HepG2 (cell line): ENCODE measurements around the gene MST1R. TPM values are rescaled to one million over a fixed set of nuclear protein-coding genes. Genes with fewer than 3 reads are reported as not detected.

Experiments used
- ATAC-seq: fragments of 200-7000 bp; cut with Tn5 transposase; 3 replicates; pipeline ENCODE4 v1.9.1; 2020; ENCODE audit warnings: mild to moderate bottlenecking, moderate library complexity
- BruUV-seq: library from RNA; stranded (reverse); fragments of 400-500 nt; replicated peaks from 2 replicates; lab custom pipeline; 2021; lab: Mats Ljungman, UMichigan
- CTCF ChIA-PET: fragments of 300-600 bp; formaldehyde crosslinking; extraction: SDS; loops from one replicate; lab custom pipeline; 2021; ENCODE audit warnings: low total read pairs, inconsistent platforms, low intra/inter-chr PET ratio; lab: Yijun Ruan, JAX
- POLR2A ChIA-PET: fragments of 350-600 bp; sonication (Branson Sonifier 250); formaldehyde crosslinking; loops from one replicate; lab custom pipeline; 2020; ENCODE audit warnings: antibody characterized with exemption, inconsistent platforms; lab: Yijun Ruan, JAX
- DNase-seq: peaks from one replicate; pipeline ENCODE4 v3.0.0-alpha.2; 2015; ENCODE audit warnings: low spot score
- FAIRE-seq: peaks from 3 replicates; lab custom pipeline; 2011; peaks lifted over from hg19 to GRCh38; lab: Jason Lieb, UNC
- H2AFZ ChIP-seq: one replicate; pipeline ENCODE4 v1.6.1; 2011; ENCODE audit warnings: low read length, inconsistent platforms
- H3K27ac ChIP-seq: fragments of 300-600 bp; 3 replicates; pipeline ENCODE4 v1.8.0; 2011; ENCODE audit warnings: mixed run types, mild to moderate bottlenecking, mixed read lengths, low read length, inconsistent platforms; ENCODE audit not compliant: insufficient read depth; ENCODE audit errors: extremely low read length
- H3K27me3 ChIP-seq, 2 experiments: fragments of 200-600 bp in 1 of 2; 2 replicates in 1 of 2; 3 replicates in 1 of 2; pipeline versions ENCODE4 v1.6.0 to v1.8.0; 2011; ENCODE audit warnings: low read length in 2 of 2, mild to moderate bottlenecking in 2 of 2, moderate library complexity in 2 of 2, inconsistent platforms in 1 of 2; ENCODE audit not compliant: insufficient read depth in 2 of 2, control insufficient read depth in 1 of 2
- H3K36me3 ChIP-seq, 2 experiments: fragments of 200-600 bp in 1 of 2; replicated peaks in 1 of 2; 2 replicates in 1 of 2; 3 replicates in 1 of 2; pipeline versions ENCODE4 v1.5.1 to v1.8.0; 2011; ENCODE audit warnings: low read length in 2 of 2, inconsistent platforms in 1 of 2; ENCODE audit not compliant: insufficient read depth in 2 of 2, control insufficient read depth in 1 of 2
- H3K4me1 ChIP-seq: 2 replicates; pipeline ENCODE4 v1.5.1; 2012; ENCODE audit warnings: low read length, inconsistent platforms; ENCODE audit not compliant: insufficient read depth
- H3K4me2 ChIP-seq: 2 replicates; pipeline ENCODE4 v1.6.0; 2011; ENCODE audit warnings: low read depth, low read length, inconsistent platforms
- H3K4me3 ChIP-seq, 3 experiments: fragments of 200-600 bp in 1 of 3; sonication (generic), shearing (Covaris generic) in 1 of 3; replicated peaks in 1 of 3; 2 replicates each; pipeline ENCODE4 v1.5.1; 2011 to 2016; ENCODE audit warnings: low read length in 3 of 3, inconsistent platforms in 2 of 3, low read depth in 2 of 3, mild to moderate bottlenecking in 2 of 3, control low read depth in 1 of 3, mixed read lengths in 1 of 3; ENCODE audit not compliant: insufficient read depth in 1 of 3
- H3K79me2 ChIP-seq: one replicate; pipeline ENCODE4 v1.6.1; 2011; ENCODE audit warnings: low read length, inconsistent platforms; ENCODE audit not compliant: insufficient read depth
- H3K9ac ChIP-seq: 2 replicates; pipeline ENCODE4 v1.6.0; 2011; ENCODE audit warnings: mild to moderate bottlenecking, low read depth, low read length, inconsistent platforms; ENCODE audit not compliant: insufficient read depth
- H3K9me3 ChIP-seq: 2 replicates; pipeline ENCODE4 v1.5.1; 2012; ENCODE audit warnings: mild to moderate bottlenecking, low read length
- H4K20me1 ChIP-seq: 2 replicates; pipeline ENCODE4 v1.6.0; 2011; ENCODE audit warnings: inconsistent platforms, mild to moderate bottlenecking, low read length, moderate library complexity; ENCODE audit not compliant: insufficient read depth
- CREB1 ChIP-seq, 2 experiments: fragments of 450-650 bp in 1 of 2; IDR thresholded peaks; 2 replicates each; pipeline ENCODE4 v1.6.1; 2016 to 2017; ENCODE audit warnings: control low read depth in 1 of 2, mild to moderate bottlenecking in 1 of 2, missing compliant biosample characterization in 1 of 2, missing genetic modification characterization in 1 of 2
- RAD21 ChIP-seq: fragments of 450-650 bp; formaldehyde crosslinking; IDR thresholded peaks from 2 replicates; pipeline ENCODE4 v1.5.0; 2020; ENCODE audit warnings: mild to moderate bottlenecking
- RFX3 ChIP-seq: IDR thresholded peaks from 2 replicates; pipeline ENCODE4 v1.6.1; 2016; ENCODE audit warnings: missing biosample characterization, missing genetic modification reagents
- SOX5 ChIP-seq: IDR thresholded peaks from 2 replicates; pipeline ENCODE4 v1.6.1; 2016; ENCODE audit warnings: borderline replicate concordance
- SOX6 ChIP-seq, 2 experiments: fragments of 450-650 bp in 1 of 2; sonication (generic) in 1 of 2; formaldehyde crosslinking in 1 of 2; IDR thresholded peaks; 2 replicates each; pipeline versions ENCODE4 v1.4.0 to v1.6.1; 2017 to 2020; ENCODE audit warnings: antibody characterized with exemption in 1 of 2, mild to moderate bottlenecking in 1 of 2, missing genetic modification reagents in 1 of 2
- TCF7 ChIP-seq: sonication (generic); IDR thresholded peaks from 2 replicates; pipeline ENCODE4 v1.6.1; 2016; ENCODE audit warnings: antibody characterized with exemption, low read depth
- TFAP4 ChIP-seq: sonication (generic); IDR thresholded peaks from 2 replicates; pipeline ENCODE4 v1.6.1; 2016; ENCODE audit warnings: low read depth, borderline replicate concordance
- THAP9 ChIP-seq: sonication (generic); formaldehyde crosslinking; IDR thresholded peaks from 2 replicates; pipeline ENCODE4; 2020; ENCODE audit warnings: missing genetic modification reagents, mild to moderate bottlenecking, borderline replicate concordance
- WIZ ChIP-seq: sonication (generic); formaldehyde crosslinking; IDR thresholded peaks from 2 replicates; pipeline ENCODE4 v1.5.1; 2020; ENCODE audit warnings: mild to moderate bottlenecking, missing genetic modification reagents
- ZBTB38 ChIP-seq: sonication (generic); formaldehyde crosslinking; IDR thresholded peaks from 2 replicates; pipeline ENCODE4 v1.5.1; 2020; ENCODE audit warnings: mild to moderate bottlenecking, missing genetic modification reagents
- ZBTB43 ChIP-seq: sonication (generic); formaldehyde crosslinking; conservative IDR thresholded peaks from 2 replicates; pipeline ENCODE4 v1.4.0; 2020; ENCODE audit warnings: missing genetic modification reagents
- ZFX ChIP-seq: sonication (generic); formaldehyde crosslinking; IDR thresholded peaks from 2 replicates; pipeline ENCODE4 v1.4.0; 2020; ENCODE audit warnings: mild to moderate bottlenecking, low read depth, missing genetic modification reagents, moderate library complexity
- ZMYM3 ChIP-seq: sonication (generic); formaldehyde crosslinking; IDR thresholded peaks from 2 replicates; pipeline ENCODE4 v1.5.1; 2020; ENCODE audit warnings: mild to moderate bottlenecking, missing genetic modification reagents
- ZNF343 ChIP-seq: sonication (generic); formaldehyde crosslinking; IDR thresholded peaks from 2 replicates; pipeline ENCODE4 v1.4.0; 2020; ENCODE audit warnings: mild to moderate bottlenecking, missing genetic modification reagents
- ZNF354B ChIP-seq: sonication (generic); formaldehyde crosslinking; IDR thresholded peaks from 2 replicates; pipeline ENCODE4 v1.8.0; 2022; ENCODE audit warnings: mild to moderate bottlenecking, missing genetic modification reagents
- ZNF446 ChIP-seq: sonication (generic); formaldehyde crosslinking; IDR thresholded peaks from 2 replicates; pipeline ENCODE4 v1.5.0; 2020; ENCODE audit warnings: mild to moderate bottlenecking, missing genetic modification reagents
- ZNF589 ChIP-seq: sonication (generic); formaldehyde crosslinking; conservative IDR thresholded peaks from 2 replicates; pipeline ENCODE4 v1.8.0; 2022; ENCODE audit warnings: mild to moderate bottlenecking, moderate library complexity, missing genetic modification reagents
- ZNF598 ChIP-seq: sonication (generic); formaldehyde crosslinking; IDR thresholded peaks from 2 replicates; pipeline ENCODE4 v1.5.1; 2020; ENCODE audit warnings: mild to moderate bottlenecking, missing genetic modification reagents, borderline replicate concordance
- WGBS: methylation state at CpG from one replicate; pipeline ENCODE4 v1.1.6; 2017; ENCODE audit warnings: low lambda C conversion rate; 5-methylcytosine and 5-hydroxymethylcytosine counted together
- in situ Hi-C: cut with HindIII; loops from 2 replicates; pipeline ENCODE4 v1.10.0; 2017; ENCODE audit warnings: low pct_unique_long_range_greater_than_20kb; ENCODE audit not compliant: extremely low pct_ligation_motif_present
- intact Hi-C: fragments of 100-400 bp; cut with micrococcal nuclease; formaldehyde crosslinking; loops from one replicate; pipeline ENCODE4 v1.10.0; 2022; ENCODE audit not compliant: unreplicated experiment
- polyA plus RNA-seq, 8 experiments: library from polyadenylated mRNA; depleted of rRNA in 3 of 8; stranded (reverse) in 7 of 8; unstranded in 1 of 8; fragments of >200 nt; fragmentation: Illumina TruSeq in 4 of 8; extraction: Trizol in 4 of 8; gene quantifications; 2 replicates each; pipeline versions ENCODE4 v1.2.1 to v1.2.3, GENCODE V29; 2011 to 2016; ENCODE audit warnings: low read depth in 4 of 8, missing spikeins in 1 of 8, mixed read lengths in 1 of 8; ENCODE audit not compliant: insufficient read depth in 1 of 8
- total RNA-seq, 5 experiments: library from RNA; depleted of rRNA; stranded (reverse); fragments of >200 nt; fragmentation: Illumina TruSeq; extraction: Trizol; gene quantifications; 2 replicates each; pipeline ENCODE4 v1.2.3, GENCODE V29; 2016; ENCODE audit warnings: low read depth in 1 of 5

The MST1R gene
- total and polyA plus RNA-seq, 2 of the 13 experiments (the other 11 are each of a cell fraction or from before 2014, with no cell fraction given) = 0.11 to 0.77 TPM

- 0 out of 2 replicates have a peak, but pooled peaks have one; percentile 32 for TF ChIP-seq ZNF343 (CRISPR knock-in tag)
- 0 out of 2 replicates have a peak, but pooled peaks have one; percentile 48 for TF ChIP-seq ZMYM3 (CRISPR knock-in tag)
- no peak for TF ChIP-seq ZBTB43 (CRISPR knock-in tag)
Observed at GRCh38 chr3:49928481-49929017, 24.9 kb upstream of the MST1R start (continued).

- DNase-seq = peak; percentile 47
- Histone ChIP-seq H3K4me1 (peaks cover 59% of the 10 kb centered on the region), H3K79me2 (no peaks in the 10 kb centered on the region), H3K27ac (peak overlapping the region; percentile 30), H3K4me3 (peak overlapping the region in 1 of 3 experiments; percentile 83; a peak in 1 of 6 replicates), H3K9ac (no peak overlapping the region), H4K20me1 (no peaks in the 10 kb centered on the region), H3K4me2 (peak overlapping the region; percentile 85), H3K9me3 (no peaks in the 10 kb centered on the region), H3K36me3 (no peaks in the 10 kb centered on the region), H3K27me3 (no peaks in the 10 kb centered on the region), H2AFZ (no peak overlapping the region)
- POLR2A ChIA-PET = interaction anchor here (3.0 kb wide), 1 partner anchor 12 kb away, joined by 93 read pairs; the partner anchor contains the start of gene RBM6
- CTCF ChIA-PET = no interaction called here
- WGBS = 57% methylated on average over 5 of the region's 5 CpGs
- BruUV-seq = no TSS peak
- FAIRE-seq = peak; percentile 4
- intact Hi-C loops (no loop called here), in situ Hi-C loops (no loop called here)
- ATAC-seq = peak; percentile 7; the same call in 1 of the 3 replicates
- TF ChIP-seq ZNF354B (CRISPR knock-in tag) = no peak
- no peak for TF ChIP-seq SOX6 (IDR thresholded peaks at IDR 0.05)
- 0 out of 2 replicates have a peak, but pooled peaks have one; percentile 24 for TF ChIP-seq SOX6 (CRISPR knock-in tag; IDR thresholded peaks at IDR 0.05)
- 0 out of 2 replicates have a peak, but pooled peaks have one; percentile 3 for TF ChIP-seq CREB1 (IDR thresholded peaks at IDR 0.05)
- peak; percentile 53; the same call in 1 of the 2 replicates for TF ChIP-seq CREB1 (CRISPR knock-in tag; IDR thresholded peaks at IDR 0.05)
- 0 out of 2 replicates have a peak, but pooled peaks have one; percentile 33 for TF ChIP-seq TFAP4
- TF ChIP-seq ZFX = no peak
- TF ChIP-seq RFX3 (CRISPR knock-in tag) = no peak
- TF ChIP-seq ZBTB38 (CRISPR knock-in tag) = 0 out of 2 replicates have a peak, but pooled peaks have one; percentile 28
- TF ChIP-seq SOX5 (CRISPR knock-in tag) = 0 out of 2 replicates have a peak, but pooled peaks have one; percentile 9
- no peak for TF ChIP-seq ZNF589
- TF ChIP-seq WIZ (CRISPR knock-in tag) = no peak
- TF ChIP-seq TCF7 = no peak
- TF ChIP-seq ZNF446 (CRISPR knock-in tag) = no peak
- TF ChIP-seq THAP9 (CRISPR knock-in tag) = no peak
- no peak for TF ChIP-seq RAD21 (CRISPR knock-in tag)
- no peak for TF ChIP-seq ZNF598 (CRISPR knock-in tag)
Observed at GRCh38 chr3:49927798-49928197, 24.1 kb upstream of the MST1R start.
